Ovary (tissue), 9 donors: ENCODE results near the gene GJB5. TPM values are rescaled to one million over a fixed set of nuclear protein-coding genes. Genes with fewer than 3 reads are reported as not detected.
A peak's percentile ranks its signal among the peaks of the same experiment; 100 is the strongest.

Source experiments
- DNase-seq, 5 donors: peaks; one replicate each; pipeline ENCODE4 v3.0.0-alpha.2; 2019 to 2020
- H3K27ac ChIP-seq, 2 donors: fragments of 200-600 bp; one replicate each; pipeline versions ENCODE4 v1.5.1 to v1.8.0; 2019 to 2022
- H3K27me3 ChIP-seq: fragments of 200-600 bp; one replicate; pipeline ENCODE4 v1.8.0; 2022
- H3K36me3 ChIP-seq: fragments of 200-600 bp; sonication (generic); one replicate; pipeline ENCODE4 v1.5.1; 2019
- H3K4me1 ChIP-seq: one replicate; pipeline ENCODE4 v1.8.1; 2013; ENCODE audit warnings: mild to moderate bottlenecking, moderate library complexity; ENCODE audit not compliant: insufficient read depth
- H3K4me3 ChIP-seq: fragments of 200-600 bp; sonication (generic); one replicate; pipeline ENCODE4 v1.5.1; 2017
- H3K9me3 ChIP-seq, 2 donors: fragments of 200-600 bp in 1 of 2; sonication (generic) in 1 of 2; one replicate each; pipeline versions ENCODE4 v1.5.1 to v1.8.1; 2013 to 2019; ENCODE audit warnings: mild to moderate bottlenecking in 1 of 2, moderate library complexity in 1 of 2
- CTCF ChIP-seq, 3 donors: fragments of 450-650 bp in 2 of 3; fragments of 200-600 bp in 1 of 3; IDR thresholded peaks; one replicate each; pipeline versions ENCODE4 v1.5.1 to v1.8.0; 2016 to 2022; ENCODE audit warnings: antibody characterized with exemption in 3 of 3, mild to moderate bottlenecking in 1 of 3
- EP300 ChIP-seq: sonication (generic); formaldehyde crosslinking; IDR thresholded peaks from one replicate; pipeline ENCODE4 v1.6.1; 2017; ENCODE audit warnings: antibody characterized with exemption
- POLR2A ChIP-seq: fragments of 450-650 bp; IDR thresholded peaks from one replicate; pipeline ENCODE4 v1.6.1; 2017; ENCODE audit warnings: antibody characterized with exemption, mild to moderate bottlenecking, moderate library complexity
- WGBS, 3 donors: extraction: QIAGEN DNeasy Blood & Tissue Kit in 1 of 3; methylation state at CpG; one replicate each; pipeline versions ENCODE4 v1.1.5 to v1.1.7; 2013 to 2017; 5-methylcytosine and 5-hydroxymethylcytosine counted together
- intact Hi-C, 4 donors: fragments of 100-400 bp; cut with DNase I; formaldehyde crosslinking; loops; one replicate each; pipeline versions ENCODE4 v1.11.0 to v1.15.1; 2022 to 2023
- polyA plus RNA-seq, 2 donors: library from polyadenylated mRNA; stranded (reverse); fragments of 200-250 nt in 1 of 2; fragments of 350-450 nt in 1 of 2; fragmentation: Illumina TruSeq in 1 of 2; extraction: RNeasy Lipid Tissue Mini Kit (QIAGEN cat#74804) in 1 of 2; gene quantifications; one replicate each; pipeline ENCODE4 v1.2.3, GENCODE V29; 2013 to 2014
- total RNA-seq, 7 donors: library from RNA; depleted of rRNA in 2 of 7; stranded (reverse); fragments of >200 nt in 2 of 7; fragmentation: NEBNext Ultra II Directional in 3 of 7; extraction: Animal tissue kit (Norgen Biotek cat#: 25700) in 3 of 7; gene quantifications; one replicate each; pipeline versions ENCODE4 v1.1.0 to v1.2.4, GENCODE V29; 2016 to 2023
- donor health status: DM: no; HTN: no; CAD: no; lungs with moderate emphysema.
- donor health status: DM: no; HTN: no; CAD: no.
- donor health status: Bipolar disorder and iron deficiency.
- donor health status: DM: yes; HTN: yes; CAD: no.
- donor health status: DM: no; HTN: no; CAD: no.
- donor health status: DM: yes; HTN: yes; CAD: no.

GJB5 gene
- total and polyA plus RNA-seq, 9 donors, result not detected

DNA sequence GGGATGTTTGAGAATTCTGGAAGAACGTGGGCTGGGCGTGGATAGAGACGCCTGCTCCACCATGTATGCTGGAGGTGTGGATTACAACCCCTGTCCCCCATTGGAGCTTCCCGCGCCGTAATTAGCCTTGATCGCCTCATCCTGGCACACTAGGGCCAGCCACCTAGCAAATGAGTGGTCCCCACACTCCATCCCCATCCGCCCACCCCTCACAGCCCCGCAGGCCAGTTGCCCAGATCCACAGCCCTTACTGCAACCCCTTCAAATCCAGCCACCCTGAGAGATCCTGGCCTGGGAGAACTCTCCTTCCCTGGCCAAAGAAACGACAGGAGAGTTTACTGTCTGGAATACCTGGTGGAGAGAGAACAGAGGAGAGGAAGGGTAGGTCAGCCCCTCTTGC, 37.6 kb downstream of the GJB5 start:
- no peak overlapping the region for H3K4me3 ChIP-seq
- H3K9me3 ChIP-seq, result no peaks in the 10 kb centered on the region
- 38 to 45% (median 41%) methylated on average over 10 of the region's 10 CpGs for WGBS, 3 donors
- peak overlapping the region in 1 of 2 donors; percentile 6 for H3K27ac ChIP-seq
- H3K36me3 ChIP-seq, result no peaks in the 10 kb centered on the region
- H3K27me3 ChIP-seq, result no peaks in the 10 kb centered on the region
- H3K4me1 ChIP-seq, result peaks cover 1% of the 10 kb centered on the region
- no peak for DNase-seq
- TF ChIP-seq EP300 (no peak), POLR2A (no peak), CTCF (IDR thresholded peaks at IDR 0.05) (no peak)
- intact Hi-C loops, result loop anchor here in 1 of 4 donors (5.0 kb wide), 1 partner anchor 60 kb away; no protein-coding TSS in a partner anchor

GRCh38 chr1:34792868-34793727, 38.3 kb downstream of the GJB5 start, which contains the start of gene GJA4:
GJA4 (plus strand) TSS chr1:34792999; CDS start chr1:34794214, 1,215 bp downstream.
- H3K4me3 ChIP-seq, result peak within 1 kb of the TSS; percentile 26
- no peaks in the 10 kb centered on the region for H3K27me3 ChIP-seq
- H3K36me3 ChIP-seq, result no peaks in the 10 kb centered on the region
- H3K4me1 ChIP-seq, result peaks cover 1% of the 10 kb centered on the region
- intact Hi-C loops, result loop anchor here in 1 of 4 donors (5.0 kb wide), 1 partner anchor 59 kb away; no protein-coding TSS in a partner anchor
- DNase-seq, result no peak
- 7 to 9% (median 8%) methylated on average over 38 to 45 of the region's 45 CpGs for WGBS, 3 donors
- H3K27ac ChIP-seq, result peak within 1 kb of the TSS; percentile 6 to 27
- TF ChIP-seq POLR2A, result no peak
- TF ChIP-seq CTCF (IDR thresholded peaks at IDR 0.05), result no peak
- TF ChIP-seq EP300, result no peak
- H3K9me3 ChIP-seq, result no peaks in the 10 kb centered on the region

GRCh38 chr1:34794001-34794789, 39.3 kb downstream of the GJB5 start:
- no peak for DNase-seq
- Histone ChIP-seq H3K4me3 (no peak overlapping the region), H3K27ac (no peak overlapping the region), H3K4me1 (peaks cover 6% of the 10 kb centered on the region), H3K36me3 (no peaks in the 10 kb centered on the region), H3K27me3 (no peaks in the 10 kb centered on the region), H3K9me3 (no peaks in the 10 kb centered on the region)
- intact Hi-C loops, result loop anchor here in 1 of 4 donors (5.0 kb wide), 1 partner anchor 58 kb away; no protein-coding TSS in a partner anchor
- TF ChIP-seq EP300 (no peak), CTCF (IDR thresholded peaks at IDR 0.05) (no peak), POLR2A (no peak)
- WGBS, 3 donors, result 85 to 92% (median 91%) methylated on average over 38 to 40 of the region's 40 CpGs

DNA sequence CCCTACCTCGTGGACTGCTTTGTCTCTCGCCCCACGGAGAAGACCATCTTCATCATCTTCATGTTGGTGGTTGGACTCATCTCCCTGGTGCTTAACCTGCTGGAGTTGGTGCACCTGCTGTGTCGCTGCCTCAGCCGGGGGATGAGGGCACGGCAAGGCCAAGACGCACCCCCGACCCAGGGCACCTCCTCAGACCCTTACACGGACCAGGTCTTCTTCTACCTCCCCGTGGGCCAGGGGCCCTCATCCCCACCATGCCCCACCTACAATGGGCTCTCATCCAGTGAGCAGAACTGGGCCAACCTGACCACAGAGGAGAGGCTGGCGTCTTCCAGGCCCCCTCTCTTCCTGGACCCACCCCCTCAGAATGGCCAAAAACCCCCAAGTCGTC, 39.9 kb downstream of the GJB5 start:
- Histone ChIP-seq H3K27ac (no peak overlapping the region), H3K27me3 (no peaks in the 10 kb centered on the region), H3K4me3 (no peak overlapping the region), H3K36me3 (no peaks in the 10 kb centered on the region), H3K9me3 (no peaks in the 10 kb centered on the region), H3K4me1 (peaks cover 6% of the 10 kb centered on the region)
- intact Hi-C loops, result loop anchor here in 1 of 4 donors (5.0 kb wide), 1 partner anchor 58 kb away; no protein-coding TSS in a partner anchor
- TF ChIP-seq CTCF (IDR thresholded peaks at IDR 0.05), result no peak
- TF ChIP-seq POLR2A, result no peak
- no peak for TF ChIP-seq EP300
- 83 to 89% (median 86%) methylated on average over 12 of the region's 12 CpGs for WGBS, 3 donors
- DNase-seq, result no peak
